Activated B cell treated with CpG ODN at 0.5 μM for 24 hours (primary cell): Measurements from ENCODE around the gene CLNK. TPM values are rescaled to one million over a fixed set of nuclear protein-coding genes. Genes with fewer than 3 reads are reported as not detected.

Source experiments
- ATAC-seq: fragments of 200-7000 bp; cut with Tn5 transposase; one replicate; pipeline ENCODE4 v1.10.0; 2021; ENCODE audit warnings: low read depth, mild to moderate bottlenecking, moderate library complexity
- CTCF ChIA-PET: fragments of 350-600 bp; sonication (Branson Sonifier 250); formaldehyde crosslinking; loops from one replicate; lab custom pipeline; 2021; ENCODE audit warnings: antibody characterized with exemption; lab: Charles Lee
- POLR2A ChIA-PET: fragments of 350-600 bp; sonication (Branson Sonifier 250); formaldehyde crosslinking; loops from one replicate; lab custom pipeline; 2021; ENCODE audit warnings: antibody characterized with exemption; lab: Charles Lee
- DNase-seq: peaks from one replicate; pipeline ENCODE4 v3.0.0; 2022
- H3K27ac Mint-ChIP-seq: one replicate; pipeline ENCODE4 v1.8.0; 2020; ENCODE audit warnings: mixed read lengths
- H3K27me3 Mint-ChIP-seq: one replicate; pipeline ENCODE4 v1.8.0; 2021; ENCODE audit warnings: mixed read lengths
- H3K36me3 Mint-ChIP-seq: one replicate; pipeline ENCODE4 v1.8.0; 2021; ENCODE audit warnings: low read depth, mixed read lengths
- H3K4me1 Mint-ChIP-seq: one replicate; pipeline ENCODE4 v1.8.0; 2021; ENCODE audit warnings: mixed read lengths
- H3K4me3 Mint-ChIP-seq: one replicate; pipeline ENCODE4 v1.8.0; 2020; ENCODE audit warnings: mild to moderate bottlenecking, mixed read lengths
- H3K9me3 Mint-ChIP-seq: one replicate; pipeline ENCODE4 v1.8.0; 2020; ENCODE audit warnings: mixed read lengths
- CTCF ChIP-seq: fragments of 200-600 bp; IDR thresholded peaks from one replicate; pipeline ENCODE4 v1.8.0; 2022; ENCODE audit warnings: antibody characterized with exemption, mild to moderate bottlenecking
- intact Hi-C: fragments of 100-400 bp; cut with micrococcal nuclease; formaldehyde crosslinking; loops from one replicate; pipeline ENCODE4 v1.15.1; 2024
- total RNA-seq: library from RNA; stranded (reverse); gene quantifications from 2 replicates; pipeline ENCODE4 v1.2.3, GENCODE V29; 2022

The CLNK gene
- total RNA-seq, 1 donor from 2014 or later = 0.58 TPM

- TF ChIP-seq CTCF = no peak
- peaks cover 18% of the 10 kb centered on the region for H3K27me3 Mint-ChIP-seq
- peak overlapping the region; percentile 87 for H3K4me3 Mint-ChIP-seq
- peak; percentile 59 for DNase-seq
- intact Hi-C loops = loop anchor here (1.0 to 5.0 kb wide), 5 partner anchors 43 to 1016 kb away; no protein-coding TSS in a partner anchor
- peak; percentile 53 for ATAC-seq
- POLR2A ChIA-PET = interaction anchor here (0.6 to 2.3 kb wide), 4 partner anchors 339 to 1011 kb away, joined by 4 to 23 read pairs (median 5); partner anchors contain the start of gene WDR1
- no peaks in the 10 kb centered on the region for H3K9me3 Mint-ChIP-seq
- H3K27ac Mint-ChIP-seq = peak overlapping the region; percentile 85
- CTCF ChIA-PET = no interaction called here
- H3K36me3 Mint-ChIP-seq = peaks cover 32% of the 10 kb centered on the region
- H3K4me1 Mint-ChIP-seq = peaks cover 35% of the 10 kb centered on the region
These were observed 227.8 kb downstream of the CLNK start for GRCh38 chr4:10456595-10457254.

GRCh38 chr4:10456260-10456594 is 228.3 kb downstream of the CLNK start:
- POLR2A ChIA-PET = interaction anchor here (2.0 to 2.3 kb wide), 2 partner anchors 338 to 361 kb away, joined by 4 to 23 read pairs; partner anchors contain the start of gene WDR1
- Mint-ChIP-seq H3K9me3 (no peaks in the 10 kb centered on the region), H3K27ac (peak overlapping the region; percentile 85), H3K4me3 (peak overlapping the region; percentile 87), H3K36me3 (peaks cover 35% of the 10 kb centered on the region), H3K27me3 (peaks cover 16% of the 10 kb centered on the region), H3K4me1 (peaks cover 30% of the 10 kb centered on the region)
- intact Hi-C loops = loop anchor here (5.0 kb wide), 3 partner anchors 299 to 1016 kb away; no protein-coding TSS in a partner anchor
- CTCF ChIA-PET = interaction anchor here (0.7 kb wide), 1 partner anchor 92 kb away, joined by 5 read pairs; no protein-coding TSS in a partner anchor
- no peak for DNase-seq
- TF ChIP-seq CTCF = no peak
- ATAC-seq = no peak

GRCh38 chr4:10455133-10455532 is 229.4 kb downstream of the CLNK start:
- Mint-ChIP-seq H3K4me3 (peak overlapping the region; percentile 56), H3K27ac (no peak overlapping the region)

GRCh38 chr4:10454726-10455125 is 229.8 kb downstream of the CLNK start:
- Mint-ChIP-seq H3K4me3 (no peak overlapping the region), H3K27ac (no peak overlapping the region), H3K9me3 (no peaks in the 10 kb centered on the region), H3K36me3 (peaks cover 49% of the 10 kb centered on the region), H3K4me1 (peaks cover 28% of the 10 kb centered on the region), H3K27me3 (peaks cover 12% of the 10 kb centered on the region)
- ChIA-PET CTCF (interaction anchor here (1.0 kb wide), 1 partner anchor 42 kb away, joined by 3 read pairs; no protein-coding TSS in a partner anchor), POLR2A (no interaction called here)
- ATAC-seq = no peak
- no peak for DNase-seq
- intact Hi-C loops = loop anchor here (1.0 to 5.0 kb wide), 4 partner anchors 297 to 1018 kb away; no protein-coding TSS in a partner anchor
- TF ChIP-seq CTCF = no peak

More at GRCh38 chr4:10455133-10455532, 229.4 kb downstream of the CLNK start:
- H3K9me3 Mint-ChIP-seq = no peaks in the 10 kb centered on the region
- peaks cover 13% of the 10 kb centered on the region for H3K27me3 Mint-ChIP-seq
- H3K36me3 Mint-ChIP-seq = peaks cover 45% of the 10 kb centered on the region
- no peak for DNase-seq
- no peak for ATAC-seq
- POLR2A ChIA-PET = no interaction called here
- intact Hi-C loops = loop anchor here (1.0 to 5.0 kb wide), 4 partner anchors 298 to 1017 kb away; no protein-coding TSS in a partner anchor
- TF ChIP-seq CTCF = no peak
- peaks cover 28% of the 10 kb centered on the region for H3K4me1 Mint-ChIP-seq
- CTCF ChIA-PET = interaction anchor here (1.0 kb wide), 1 partner anchor 42 kb away, joined by 3 read pairs; no protein-coding TSS in a partner anchor

GRCh38 chr4:10454121-10454520 is 230.4 kb downstream of the CLNK start:
- H3K27ac Mint-ChIP-seq = no peak overlapping the region
- peaks cover 3% of the 10 kb centered on the region for H3K9me3 Mint-ChIP-seq
- ChIA-PET POLR2A (no interaction called here), CTCF (no interaction called here)
- TF ChIP-seq CTCF = no peak
- H3K36me3 Mint-ChIP-seq = peaks cover 54% of the 10 kb centered on the region
- peaks cover 28% of the 10 kb centered on the region for H3K4me1 Mint-ChIP-seq
- intact Hi-C loops = no loop called here
- peaks cover 6% of the 10 kb centered on the region for H3K27me3 Mint-ChIP-seq
- ATAC-seq (no peak), DNase-seq (no peak)
- H3K4me3 Mint-ChIP-seq = no peak overlapping the region
